K562 (cell line): ENCODE results near the gene ICAM2. TPM values are rescaled to one million over a fixed set of nuclear protein-coding genes. Genes with fewer than 3 reads are reported as not detected.

ENCODE experiments used
- ATAC-seq: fragments of 200-7000 bp; cut with Tn5 transposase; 3 replicates; pipeline ENCODE4 v1.9.1; 2020; ENCODE audit warnings: moderate library complexity
- BruUV-seq: library from RNA; stranded (reverse); fragments of 400-500 nt; replicated peaks from 2 replicates; lab custom pipeline; 2021; lab: Mats Ljungman, UMichigan
- CTCF ChIA-PET: fragments of 300-600 bp; formaldehyde crosslinking; extraction: SDS; loops from one replicate; lab custom pipeline; 2021; ENCODE audit warnings: low intra/inter-chr PET ratio; lab: Yijun Ruan, JAX
- POLR2A ChIA-PET: fragments of 300-600, 350-650 bp; sonication (Branson Sonifier 250); formaldehyde crosslinking; extraction: SDS; loops from one replicate; lab custom pipeline; 2021; ENCODE audit warnings: antibody characterized with exemption, inconsistent platforms; lab: Yijun Ruan, JAX
- DNase-seq, 4 experiments: peaks; one replicate each; pipeline versions ENCODE4 v3.0.0 to v3.0.0-alpha.2; 2011 to 2018; ENCODE audit warnings: low spot score in 3 of 4, mixed read lengths in 3 of 4; ENCODE audit errors: extremely low read depth in 1 of 4
- FAIRE-seq: peaks from 2 replicates; lab custom pipeline; 2011; peaks lifted over from hg19 to GRCh38; lab: Jason Lieb, UNC
- H2AFZ ChIP-seq: 2 replicates; pipeline ENCODE4 v1.6.0; 2011; ENCODE audit warnings: low read depth, low read length, control low read depth, inconsistent platforms
- H3K27ac ChIP-seq: fragments of 200-600 bp; 3 replicates; pipeline ENCODE4 v1.8.0; 2011; ENCODE audit warnings: low read depth, mild to moderate bottlenecking, control low read depth, inconsistent platforms, low read length, moderate library complexity, mixed read lengths; ENCODE audit errors: extremely low read depth
- H3K27me3 ChIP-seq, 2 experiments: fragments of 300-600 bp in 1 of 2; 2 replicates in 1 of 2; 3 replicates in 1 of 2; pipeline versions ENCODE4 v1.6.0 to v1.8.0; 2011; ENCODE audit warnings: inconsistent platforms in 2 of 2, low read length in 2 of 2, mild to moderate bottlenecking in 1 of 2, mixed read lengths in 1 of 2, moderate library complexity in 1 of 2; ENCODE audit not compliant: control insufficient read depth in 2 of 2, insufficient read depth in 2 of 2
- H3K36me3 ChIP-seq: fragments of 300-600 bp; 3 replicates; pipeline ENCODE4 v1.8.0; 2011; ENCODE audit warnings: mild to moderate bottlenecking, low read length, inconsistent platforms; ENCODE audit not compliant: control insufficient read depth, insufficient read depth
- H3K4me1 ChIP-seq, 2 experiments: fragments of 200-600 bp in 1 of 2; replicated peaks in 1 of 2; 2 replicates in 1 of 2; 3 replicates in 1 of 2; pipeline versions ENCODE4 v1.5.1 to v1.8.0; 2011; ENCODE audit warnings: inconsistent platforms in 2 of 2, low read length in 2 of 2, mild to moderate bottlenecking in 1 of 2, mixed read lengths in 1 of 2, moderate library complexity in 1 of 2; ENCODE audit not compliant: control insufficient read depth in 2 of 2, insufficient read depth in 2 of 2
- H3K4me2 ChIP-seq: 2 replicates; pipeline ENCODE4 v1.6.1; 2011; ENCODE audit warnings: low read length, control low read depth, inconsistent platforms, mixed read lengths; ENCODE audit not compliant: insufficient read depth
- H3K4me3 ChIP-seq: fragments of 200-600 bp; sonication (generic), shearing (Covaris generic); 2 replicates; pipeline ENCODE4 v1.5.1; 2016; ENCODE audit warnings: control low read depth, inconsistent platforms
- H3K79me2 ChIP-seq: fragments of 200-600 bp; 3 replicates; pipeline ENCODE4 v1.8.0; 2011; ENCODE audit warnings: low read length, inconsistent platforms; ENCODE audit not compliant: control insufficient read depth, insufficient read depth
- H3K9ac ChIP-seq, 2 experiments: 2 replicates each; pipeline versions ENCODE4 v1.6.0 to v1.6.1; 2011; ENCODE audit warnings: low read depth in 2 of 2, low read length in 2 of 2, control low read depth in 1 of 2, inconsistent platforms in 1 of 2, mild to moderate bottlenecking in 1 of 2, mixed read lengths in 1 of 2; ENCODE audit not compliant: insufficient read depth in 1 of 2
- H3K9me1 ChIP-seq: one replicate; pipeline ENCODE4 v1.6.0; 2011; ENCODE audit warnings: inconsistent platforms, mild to moderate bottlenecking, low read length, moderate library complexity; ENCODE audit not compliant: control insufficient read depth, insufficient read depth
- H3K9me3 ChIP-seq: replicated peaks from 2 replicates; pipeline ENCODE4 v1.5.1; 2011; ENCODE audit warnings: low read depth, low read length, inconsistent platforms; ENCODE audit not compliant: control insufficient read depth, insufficient read depth
- H4K20me1 ChIP-seq: replicated peaks from 2 replicates; pipeline ENCODE4 v1.6.1; 2011; ENCODE audit warnings: low read length, inconsistent platforms, mixed read lengths; ENCODE audit not compliant: control insufficient read depth, insufficient read depth
- ATF3 ChIP-seq, 2 experiments: fragments of 450-650 bp in 1 of 2; sonication (generic) in 1 of 2; formaldehyde crosslinking in 1 of 2; IDR thresholded peaks in 1 of 2; conservative IDR thresholded peaks in 1 of 2; 2 replicates each; pipeline versions ENCODE4 v1.6.1 to v1.8.1; 2016 to 2023; ENCODE audit warnings: mild to moderate bottlenecking in 2 of 2, moderate library complexity in 2 of 2, inconsistent platforms in 1 of 2, missing genetic modification reagents in 1 of 2
- TSC22D4 ChIP-seq: fragments of 450-650 bp; IDR thresholded peaks from 2 replicates; pipeline ENCODE4 v1.6.1; 2016; ENCODE audit warnings: missing genetic modification characterization, missing biosample characterization, control low read depth
- WGBS: fragments of 100-300 bp; shearing (Covaris generic); methylation state at CpG from one replicate; pipeline ENCODE4 v1.1.6; 2016; ENCODE audit warnings: low coverage, mixed read lengths; ENCODE audit not compliant: insufficient coverage; ENCODE audit errors: missing lambda C conversion rate; 5-methylcytosine and 5-hydroxymethylcytosine counted together
- in situ Hi-C: fragments of 300-500 bp; cut with MboI; formaldehyde crosslinking; loops from 4 replicates; pipeline ENCODE4 v1.15.0; 2018; ENCODE audit warnings: inconsistent platforms, mixed read lengths
- intact Hi-C: fragments of 100-400 bp; cut with micrococcal nuclease; formaldehyde crosslinking; loops from 2 replicates; pipeline ENCODE4 v1.14.2; 2022
- polyA plus RNA-seq, 8 experiments: library from polyadenylated mRNA; depleted of rRNA in 4 of 8; stranded (reverse) in 5 of 8; unstranded in 3 of 8; fragments of >200 nt; fragmentation: Nextera tagmentation in 2 of 8; fragmentation: Illumina TruSeq in 1 of 8; extraction: Ambion mirVana in 2 of 8; extraction: Trizol in 1 of 8; gene quantifications; 2 replicates each; pipeline versions ENCODE4 v1.2.1 to v1.2.3, GENCODE V29; 2011 to 2014; ENCODE audit warnings: inconsistent platforms in 1 of 8, missing spikeins in 1 of 8
- total RNA-seq, 7 experiments: library from RNA; depleted of rRNA in 6 of 7; stranded (reverse); fragments of >200 nt in 6 of 7; fragmentation: Illumina TruSeq in 2 of 7; extraction: Trizol in 2 of 7; gene quantifications; 2 replicates each; pipeline versions ENCODE4 v1.2.1 to v1.2.3, GENCODE V29; 2011 to 2021; ENCODE audit warnings: low replicate concordance in 1 of 7

ICAM2 gene
- total and polyA plus RNA-seq, 9 of the 15 experiments (the other 6 are each of a cell fraction or from before 2014, with no cell fraction given): 37.9 to 89.4 (median 60.6) TPM

GRCh38 chr17:64009571-64010402, 10.6 kb downstream of the ICAM2 start:
- Histone ChIP-seq H3K4me1 (peaks cover 19 to 30% of the 10 kb centered on the region in 2 experiments), H3K9me1 (no peaks in the 10 kb centered on the region), H2AFZ (no peak overlapping the region), H3K79me2 (peaks cover 20% of the 10 kb centered on the region), H3K4me3 (no peak overlapping the region), H3K9ac (no peak overlapping the region), H3K27me3 (no peaks in the 10 kb centered on the region), H3K36me3 (peaks cover 7% of the 10 kb centered on the region; the same call in 1 of the 3 replicates), H3K27ac (no peak overlapping the region), H3K9me3 (no peaks in the 10 kb centered on the region), H3K4me2 (no peak overlapping the region), H4K20me1 (no peaks in the 10 kb centered on the region)
- CTCF ChIA-PET: no interaction called here
- TF ChIP-seq ATF3 (IDR thresholded peaks at IDR 0.05) (0 out of 2 replicates have a peak, but pooled peaks have one; percentile 1), ATF3 (CRISPR knock-in tag; conservative IDR thresholded peaks at IDR 0.05) (no peak), TSC22D4 (tag) (no peak)
- BruUV-seq: no TSS peak
- WGBS: 24% methylated on average over 7 of the region's 8 CpGs
- POLR2A ChIA-PET: interaction anchor here (0.6 to 1.0 kb wide), 2 partner anchors 16 to 182 kb away, joined by 3 read pairs; no protein-coding TSS in a partner anchor
- no peak for DNase-seq
- intact Hi-C loops: no loop called here
- no peak for ATAC-seq
- in situ Hi-C loops: no loop called here
- FAIRE-seq: no peak
